GM10847 (cell line): ENCODE results near the gene PIK3C2G.

Source experiments
- POLR2A ChIP-seq: IDR thresholded peaks from 2 replicates; pipeline ENCODE4 v1.6.1; 2011; ENCODE audit not compliant: insufficient read length; ENCODE audit errors: extremely low read depth

Gene PIK3C2G

DNA sequence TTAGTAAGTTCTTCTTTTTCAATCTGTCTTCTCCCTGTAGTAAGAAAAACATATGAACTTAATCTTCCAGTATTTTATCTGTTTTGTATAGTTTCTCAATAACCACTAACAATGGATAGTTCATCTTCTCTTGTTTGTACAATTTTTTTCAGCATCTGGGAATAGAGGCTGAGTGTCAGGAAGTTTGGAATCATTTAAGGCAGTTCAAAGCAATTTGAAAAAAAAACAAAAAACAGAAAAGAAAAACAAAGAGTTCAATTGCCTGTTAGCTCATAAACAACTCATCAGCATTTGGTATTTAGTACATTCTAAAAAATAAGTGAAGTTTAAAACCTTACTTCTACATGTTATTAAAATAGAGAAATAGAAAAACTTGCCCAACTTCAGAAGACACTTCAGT, 359.7 kb downstream of the PIK3C2G start:
- TF ChIP-seq POLR2A: no peak

DNA sequence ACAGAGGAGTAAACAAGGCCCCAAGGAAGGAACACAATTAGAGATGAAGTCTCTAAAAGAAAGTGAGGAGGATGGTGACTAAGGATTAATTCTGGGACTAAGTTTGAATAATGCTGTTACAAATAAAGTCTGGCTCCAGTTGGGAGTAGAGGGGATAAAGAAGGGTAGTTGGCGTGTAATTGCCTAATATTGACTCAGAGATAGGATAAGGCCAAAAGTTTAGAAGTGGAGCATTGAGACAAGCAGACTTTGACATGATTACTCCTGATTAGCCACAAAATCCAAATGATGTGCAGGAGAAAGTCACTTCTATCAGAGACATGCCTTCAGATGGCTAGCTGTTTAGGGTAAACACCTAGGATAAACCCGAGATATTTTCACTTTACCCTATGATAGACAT, 368.1 kb downstream of the PIK3C2G start:
- TF ChIP-seq POLR2A: no peak

DNA sequence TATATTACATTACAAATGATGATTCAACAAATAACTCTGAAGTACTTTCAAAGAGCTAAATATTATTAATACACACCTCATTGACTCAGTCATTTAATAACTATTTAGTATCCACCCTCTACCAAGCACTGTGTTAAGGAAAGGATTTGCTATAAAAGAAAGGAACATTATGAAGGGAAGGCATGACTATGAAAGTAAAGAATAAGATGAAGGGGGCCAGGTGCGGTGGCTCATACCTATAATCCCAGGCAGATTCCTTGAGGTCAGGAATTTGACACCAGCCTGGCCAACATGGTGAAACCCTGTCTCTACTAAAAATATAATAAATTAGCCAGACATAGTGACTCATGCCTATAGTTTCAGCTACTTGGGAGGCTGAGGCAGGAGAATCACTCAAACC, 368.6 kb downstream of the PIK3C2G start:
- TF ChIP-seq POLR2A: no peak

DNA sequence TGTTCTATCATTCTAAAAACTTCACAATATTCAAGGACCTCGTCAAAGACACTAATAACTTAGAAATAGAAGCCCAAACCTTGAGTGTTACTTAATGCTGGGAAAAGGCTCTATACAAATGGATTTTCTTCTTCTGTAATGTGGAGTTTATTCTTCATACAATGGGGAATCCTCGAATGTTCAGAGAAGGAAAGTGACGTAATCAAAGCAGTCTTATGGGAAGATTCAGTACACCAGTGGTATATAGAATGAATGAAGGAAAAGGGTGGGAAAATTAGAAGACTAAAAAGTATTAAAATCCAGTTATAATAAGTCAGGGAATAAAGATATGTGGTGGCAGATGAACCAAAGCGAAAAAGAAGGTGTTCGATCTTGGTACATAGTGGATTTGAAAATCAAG, 370.0 kb downstream of the PIK3C2G start:
- TF ChIP-seq POLR2A: no peak

DNA sequence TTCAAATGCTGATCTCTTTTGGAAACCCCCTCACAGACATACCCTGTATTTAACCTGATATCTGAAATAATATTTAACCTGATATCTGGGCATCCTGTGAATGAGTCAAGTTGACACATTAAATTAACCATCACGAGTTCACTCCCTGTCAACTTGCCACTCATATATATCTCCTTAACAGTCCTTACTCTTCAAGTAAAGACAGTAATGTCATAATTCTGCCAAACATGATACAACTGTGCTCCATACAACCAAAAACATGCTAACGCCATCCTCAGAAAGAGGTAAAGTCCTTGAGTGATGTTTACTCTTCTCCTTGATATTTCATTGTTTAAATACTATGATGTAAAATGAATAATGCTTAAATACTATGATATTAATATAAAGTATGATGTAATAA, 371.5 kb downstream of the PIK3C2G start:
- TF ChIP-seq POLR2A: no peak

DNA sequence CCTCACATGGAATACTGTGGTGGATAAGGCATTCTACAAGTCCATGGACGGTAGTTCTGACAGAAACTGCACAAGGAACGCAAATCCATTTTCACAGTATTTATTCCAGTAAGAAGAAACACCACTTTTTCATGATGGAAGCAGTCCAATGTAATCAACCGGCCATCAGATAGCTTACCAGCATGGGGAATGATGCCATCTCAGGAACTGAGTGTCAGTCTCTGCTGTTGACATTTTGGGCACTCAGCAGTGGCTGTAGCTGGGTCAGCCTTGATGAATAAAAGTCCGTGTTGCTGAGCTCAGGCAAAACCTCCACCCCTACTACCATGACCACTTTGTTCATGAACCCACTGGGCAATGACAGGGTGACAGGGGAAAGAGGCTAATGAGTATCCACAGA, 373.1 kb downstream of the PIK3C2G start:
- no peak for TF ChIP-seq POLR2A

DNA sequence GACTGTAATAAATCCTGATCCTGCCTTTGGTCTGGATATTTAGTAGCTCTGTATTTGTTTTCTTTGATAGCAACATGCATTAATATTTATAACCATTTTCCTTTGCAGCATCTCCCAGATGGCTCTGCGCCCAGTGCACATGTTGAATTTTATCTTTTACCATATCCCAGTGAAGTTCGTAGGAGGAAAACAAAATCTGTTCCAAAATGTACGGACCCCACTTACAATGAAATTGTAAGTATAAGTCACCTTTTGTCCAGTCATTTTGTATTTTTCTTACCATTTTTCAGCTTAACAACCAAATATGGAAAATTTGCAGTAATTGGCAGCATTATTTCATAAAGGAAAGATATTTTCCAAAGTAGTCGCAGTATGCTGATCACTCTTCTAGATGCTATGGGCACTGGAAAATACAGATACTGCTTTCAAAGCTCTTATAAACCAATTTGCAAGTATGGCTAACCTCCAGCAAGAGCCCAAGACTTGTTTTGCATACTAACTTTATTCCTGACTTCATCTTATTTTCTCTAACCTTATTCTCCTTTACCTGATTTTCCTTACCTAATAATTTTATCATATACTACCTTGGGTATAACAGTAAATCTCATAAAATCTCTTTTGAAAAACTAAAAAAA, 379.1 kb downstream of the PIK3C2G start:
- TF ChIP-seq POLR2A: no peak

DNA sequence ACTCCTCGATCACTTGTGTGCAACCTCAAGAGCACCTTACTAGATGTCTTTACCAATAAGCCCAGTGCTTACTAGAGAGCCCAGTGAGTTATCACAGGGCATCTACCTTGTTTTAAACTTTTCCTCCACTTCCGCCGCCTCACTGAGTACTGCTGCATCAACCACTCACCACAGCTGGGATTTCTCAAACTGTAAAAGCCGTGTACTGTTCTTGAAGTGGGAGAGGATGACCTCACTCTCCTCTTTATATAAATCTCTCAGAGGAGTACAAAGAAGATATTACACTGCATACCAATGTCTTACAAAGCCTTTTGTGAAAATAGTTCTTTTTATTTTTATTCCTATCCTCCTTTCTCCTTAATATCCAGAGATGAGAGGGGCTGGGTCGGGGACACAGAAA, 382.4 kb downstream of the PIK3C2G start:
- TF ChIP-seq POLR2A: no peak

DNA sequence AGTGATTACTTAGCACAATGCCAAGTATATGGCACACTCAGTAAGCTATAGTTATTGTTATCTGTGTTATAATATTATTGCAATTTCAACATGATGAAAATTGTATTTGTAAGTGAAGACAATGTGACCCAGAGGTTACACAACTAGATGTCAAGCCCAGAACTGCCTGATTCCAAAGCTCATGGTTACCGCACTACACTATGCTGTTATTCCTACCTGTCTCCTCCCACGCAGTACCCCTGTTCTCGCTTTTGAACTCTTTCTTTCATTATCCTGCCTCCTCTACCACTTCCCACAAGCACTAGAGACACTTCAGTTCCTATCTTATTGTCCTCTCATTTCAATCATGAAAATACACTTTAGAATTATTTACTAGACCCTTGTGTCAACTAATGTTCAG, 383.2 kb downstream of the PIK3C2G start:
- no peak for TF ChIP-seq POLR2A

DNA sequence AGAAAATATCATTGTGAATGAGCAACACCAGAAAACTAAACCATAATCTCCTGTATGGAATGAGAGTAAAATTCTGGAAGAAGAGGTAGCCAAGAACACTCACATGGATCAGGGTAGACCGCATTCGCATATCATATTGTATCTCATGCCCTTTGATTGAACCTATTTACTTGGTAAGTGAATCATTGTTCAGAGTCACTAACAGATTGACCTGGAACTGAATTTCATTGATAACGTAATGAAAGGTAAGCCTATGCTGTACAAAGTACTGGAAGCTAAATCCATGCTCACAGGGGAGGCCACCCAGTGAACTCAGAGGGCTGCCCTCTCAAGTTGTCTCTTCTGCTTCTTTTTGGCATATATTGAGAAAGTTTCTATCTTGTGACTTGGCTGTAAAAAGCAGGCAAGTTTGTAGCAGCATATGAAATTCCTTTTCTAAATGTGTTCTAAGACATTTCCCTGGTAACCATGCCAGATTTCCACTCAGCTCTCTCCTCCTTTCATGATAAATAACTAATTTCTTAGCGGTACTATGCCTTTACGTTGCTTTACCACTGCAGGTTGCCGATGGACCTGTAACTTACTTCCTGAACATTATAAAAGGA, 385.1 kb downstream of the PIK3C2G start:
- TF ChIP-seq POLR2A: no peak

DNA sequence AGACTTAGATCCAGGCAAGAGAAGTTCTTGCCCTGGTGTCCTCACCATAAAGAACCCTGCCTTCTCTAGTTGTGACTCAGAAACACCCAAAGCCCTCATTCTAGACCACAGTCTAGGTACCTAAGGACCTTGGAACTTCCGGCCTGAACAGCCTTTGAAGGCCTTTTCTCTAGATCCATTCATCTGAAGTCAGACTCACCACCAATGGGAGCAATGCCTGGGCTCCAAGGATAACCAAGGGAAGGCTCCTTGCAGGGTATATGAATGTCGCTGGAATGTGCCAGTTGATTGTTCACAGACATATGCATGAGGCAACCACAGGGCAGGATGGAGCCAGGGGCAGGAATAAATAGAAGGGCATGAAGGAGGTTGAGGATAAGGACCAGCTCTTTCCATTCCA, 390.2 kb downstream of the PIK3C2G start:
- no peak for TF ChIP-seq POLR2A

DNA sequence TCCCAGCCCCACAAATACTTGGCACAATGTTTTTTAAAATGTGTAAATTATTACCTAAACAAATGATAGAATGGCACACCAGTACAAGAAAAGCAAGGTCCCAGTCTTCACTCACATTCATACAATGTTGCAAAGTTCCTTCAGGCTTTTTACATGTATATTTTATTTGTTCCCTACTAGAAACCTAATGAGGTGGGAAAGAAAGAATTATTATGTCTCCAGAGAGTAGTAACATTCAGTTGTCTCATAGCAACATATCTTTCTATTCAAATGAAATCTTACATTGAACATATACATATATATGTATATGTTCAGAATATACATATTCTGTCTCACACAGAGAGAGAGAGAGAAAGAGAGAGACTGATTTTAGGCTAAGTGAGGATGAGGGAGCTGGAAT, 391.3 kb downstream of the PIK3C2G start:
- no peak for TF ChIP-seq POLR2A

DNA sequence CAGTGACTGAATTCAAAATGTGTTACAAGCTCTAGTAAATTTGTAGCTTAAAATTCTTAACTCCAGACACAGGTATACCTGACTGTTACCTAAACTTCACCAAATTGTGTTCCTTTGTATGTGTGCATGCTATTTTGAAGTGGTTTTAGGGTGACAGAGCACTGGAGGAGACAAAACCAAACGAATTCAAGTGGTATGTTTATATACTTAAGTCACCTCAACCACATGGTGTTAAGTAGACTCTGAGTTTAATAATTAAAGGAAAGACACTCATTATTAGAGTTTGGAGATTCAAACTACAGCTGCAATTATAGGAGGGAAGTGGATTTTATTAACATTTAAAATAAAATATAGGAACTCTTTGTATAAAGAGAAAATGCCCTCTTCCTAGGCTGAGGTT, 392.1 kb downstream of the PIK3C2G start:
- no peak for TF ChIP-seq POLR2A

DNA sequence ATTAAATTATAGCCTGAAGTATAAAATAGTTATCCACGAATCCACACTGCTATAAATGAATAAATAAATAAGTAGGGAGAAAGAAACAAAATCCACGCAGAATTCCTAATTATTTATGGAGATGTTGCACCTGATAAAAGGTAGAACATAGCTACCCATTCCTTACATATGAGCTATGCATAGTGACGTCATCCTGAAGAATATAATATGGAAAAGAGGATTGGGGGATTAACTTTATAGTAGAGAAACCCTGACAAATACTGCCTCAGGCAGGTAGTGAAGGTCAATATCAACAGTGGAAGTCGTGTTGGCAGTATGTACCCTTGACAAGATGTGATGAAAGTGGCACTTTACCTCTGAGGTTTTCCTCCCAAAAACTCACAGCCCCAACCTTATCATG, 394.0 kb downstream of the PIK3C2G start:
- TF ChIP-seq POLR2A: no peak

DNA sequence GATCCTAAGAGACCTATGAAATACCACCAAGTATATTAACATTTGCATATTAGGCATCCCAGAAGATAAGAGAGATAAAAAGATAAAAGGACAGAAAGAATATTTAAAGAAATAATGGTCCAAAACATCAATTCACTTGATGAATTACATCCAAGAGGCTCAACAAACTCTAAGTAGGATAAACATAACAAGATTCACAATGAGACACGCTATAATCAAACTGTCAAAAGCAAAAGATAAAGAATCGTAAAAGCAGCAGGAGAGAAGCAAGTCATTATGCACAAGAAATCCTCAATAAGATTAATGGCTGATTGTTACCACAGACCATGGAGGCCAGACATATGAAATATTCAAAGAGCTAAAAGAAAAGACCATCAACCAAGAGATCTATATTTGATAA, 396.9 kb downstream of the PIK3C2G start:
- TF ChIP-seq POLR2A: no peak

DNA sequence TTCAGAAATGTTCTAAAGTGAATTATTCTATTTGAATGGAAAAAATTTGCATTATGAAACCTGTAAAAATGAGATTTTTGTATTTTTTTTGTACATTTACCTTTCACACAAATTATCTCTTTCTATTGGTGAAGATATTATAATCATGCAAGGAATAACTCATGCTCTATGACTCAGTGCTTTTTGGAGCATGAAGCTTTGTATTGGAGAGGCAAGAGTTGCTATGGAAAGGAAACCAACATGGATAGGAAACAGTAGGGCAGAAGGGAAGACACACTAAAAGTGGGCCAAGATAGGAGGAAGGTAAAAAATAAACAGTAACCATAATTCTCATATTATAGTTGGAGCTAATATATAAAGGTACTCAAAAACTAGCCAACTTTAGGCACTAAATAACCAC, 397.5 kb downstream of the PIK3C2G start:
- TF ChIP-seq POLR2A: no peak

DNA sequence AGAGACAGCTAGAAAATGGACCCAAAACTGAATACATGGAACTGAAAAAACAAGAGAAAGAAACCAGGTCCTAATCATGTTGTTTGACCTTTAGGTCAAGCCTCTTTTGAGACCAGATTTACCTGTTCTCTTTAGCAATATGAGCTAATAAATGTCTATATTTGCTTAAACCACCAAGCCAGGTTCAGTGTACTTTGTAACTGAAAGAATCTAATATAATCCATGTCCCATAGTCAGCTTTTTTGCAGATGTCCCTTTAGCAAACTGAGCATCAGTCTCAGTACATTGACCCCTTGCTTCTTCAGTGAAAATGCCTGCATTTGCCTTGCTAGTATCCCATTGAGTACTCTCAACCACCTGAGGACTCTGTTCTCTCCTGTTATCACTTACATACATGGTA, 414.8 kb downstream of the PIK3C2G start:
- no peak for TF ChIP-seq POLR2A
